EH (cell line): Measurements from ENCODE around the gene MLST8.

Experiments
- DNase-seq: peaks from one replicate; pipeline ENCODE4 v3.0.0-alpha.2; 2015; ENCODE audit warnings: low read depth

The MLST8 gene

GRCh38 chr16:2173916-2174315, 31.3 kb upstream of the MLST8 start:
- DNase-seq, result no peak

GRCh38 chr16:2174396-2175131, 30.7 kb upstream of the MLST8 start:
- no peak for DNase-seq

- no peak for DNase-seq
Observed at GRCh38 chr16:2175454-2175853, 29.8 kb upstream of the MLST8 start.

DNA sequence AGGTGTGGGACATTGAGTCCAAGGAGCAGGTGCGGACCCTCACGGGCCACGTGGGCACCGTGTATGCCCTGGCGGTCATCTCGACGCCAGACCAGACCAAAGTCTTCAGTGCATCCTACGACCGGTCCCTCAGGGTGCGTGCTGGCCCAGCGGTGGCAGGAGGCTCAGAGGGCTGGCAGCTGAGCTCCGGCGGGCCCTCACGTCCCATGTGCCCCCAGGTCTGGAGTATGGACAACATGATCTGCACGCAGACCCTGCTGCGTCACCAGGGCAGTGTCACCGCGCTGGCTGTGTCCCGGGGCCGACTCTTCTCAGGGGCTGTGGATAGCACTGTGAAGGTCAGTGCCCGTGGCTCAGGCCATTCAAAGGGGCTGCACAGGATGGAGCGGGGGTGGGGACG, 29.2 kb upstream of the MLST8 start:
- no peak for DNase-seq

DNA sequence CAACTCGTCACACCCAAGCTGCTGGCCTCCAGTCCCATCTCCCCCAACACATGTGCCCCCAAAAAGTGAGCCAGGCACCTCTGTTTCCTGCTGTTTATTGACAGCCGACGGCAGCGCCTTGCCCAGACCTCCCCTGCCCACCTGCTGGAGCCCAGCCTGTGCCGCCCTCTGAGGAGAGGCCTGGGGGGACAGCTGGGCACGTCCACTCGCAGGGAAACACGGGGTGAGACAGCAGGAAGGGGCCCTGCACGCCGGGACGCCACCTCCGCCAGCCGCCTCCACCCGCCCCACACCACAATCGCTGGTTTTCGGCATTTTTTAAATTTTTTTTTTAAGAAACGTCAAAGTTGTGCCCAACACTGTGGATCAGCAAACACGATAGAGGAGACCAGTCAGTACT, 28.2 kb upstream of the MLST8 start:
- DNase-seq, result no peak

DNA sequence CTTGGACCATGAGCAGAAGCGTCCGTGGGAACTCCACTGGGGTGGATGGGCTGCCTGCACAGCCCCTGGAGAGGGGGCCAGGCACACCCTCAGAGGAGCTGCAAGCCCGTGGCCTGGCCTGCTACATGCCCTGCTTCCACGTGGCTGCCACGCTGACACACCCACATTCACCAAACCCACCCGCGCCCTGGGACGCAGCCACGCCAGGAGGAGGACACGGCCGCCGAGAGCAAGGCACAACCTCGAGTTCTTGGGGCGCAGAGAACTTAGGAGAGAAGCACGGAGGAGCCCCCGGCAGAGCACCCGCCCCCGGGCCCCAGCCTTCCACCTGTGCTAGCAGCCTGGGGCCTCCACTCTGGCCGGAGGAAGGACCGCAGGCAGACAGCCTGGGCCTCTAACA, 27.7 kb upstream of the MLST8 start:
- no peak for DNase-seq

GRCh38 chr16:2178321-2179106, 26.7 kb upstream of the MLST8 start:
- DNase-seq, result no peak

- DNase-seq, result no peak
Observed at GRCh38 chr16:2179107-2179501, 26.1 kb upstream of the MLST8 start.

DNA sequence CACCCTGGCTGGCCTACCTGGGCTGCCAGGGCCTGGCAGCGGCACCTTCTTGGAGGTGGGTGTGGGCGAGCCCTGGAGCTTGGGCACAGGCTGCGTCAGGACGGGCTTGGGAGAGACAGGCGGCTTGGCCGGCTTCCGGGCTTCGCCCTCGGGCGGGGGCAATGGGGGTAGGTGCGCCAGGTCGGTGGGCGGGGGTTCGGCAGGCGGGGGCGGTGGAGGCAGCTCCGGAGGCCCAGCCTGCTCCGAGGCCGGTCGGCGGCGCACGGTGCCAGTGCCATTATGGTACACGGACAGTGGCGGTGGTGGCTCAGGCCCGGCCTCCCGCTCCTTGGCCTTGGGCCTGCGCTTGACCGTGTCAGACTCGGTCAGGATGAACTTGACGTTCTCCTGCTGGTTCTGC, 25.7 kb upstream of the MLST8 start:
- DNase-seq, result no peak

DNA sequence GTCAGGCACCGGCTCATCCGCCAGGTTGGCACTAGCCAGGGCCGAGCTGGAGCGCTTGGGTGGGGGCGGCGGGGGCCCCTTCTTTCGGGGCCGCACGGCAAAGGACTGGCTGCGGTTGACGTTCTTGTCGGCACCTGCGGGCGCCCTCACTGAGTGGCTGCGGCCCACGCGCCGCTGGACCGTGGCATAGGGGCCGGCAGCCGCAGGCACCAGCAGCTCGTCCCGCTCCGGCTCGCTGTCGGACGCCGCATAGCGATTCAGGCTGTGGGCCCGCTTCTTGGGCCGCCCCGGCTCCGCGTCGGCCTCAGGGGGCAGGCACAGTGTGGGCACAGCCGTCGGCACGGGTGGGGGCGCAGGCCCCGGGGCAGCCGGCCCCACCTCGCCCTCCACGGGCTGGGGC, 24.8 kb upstream of the MLST8 start:
- DNase-seq, result no peak

DNA sequence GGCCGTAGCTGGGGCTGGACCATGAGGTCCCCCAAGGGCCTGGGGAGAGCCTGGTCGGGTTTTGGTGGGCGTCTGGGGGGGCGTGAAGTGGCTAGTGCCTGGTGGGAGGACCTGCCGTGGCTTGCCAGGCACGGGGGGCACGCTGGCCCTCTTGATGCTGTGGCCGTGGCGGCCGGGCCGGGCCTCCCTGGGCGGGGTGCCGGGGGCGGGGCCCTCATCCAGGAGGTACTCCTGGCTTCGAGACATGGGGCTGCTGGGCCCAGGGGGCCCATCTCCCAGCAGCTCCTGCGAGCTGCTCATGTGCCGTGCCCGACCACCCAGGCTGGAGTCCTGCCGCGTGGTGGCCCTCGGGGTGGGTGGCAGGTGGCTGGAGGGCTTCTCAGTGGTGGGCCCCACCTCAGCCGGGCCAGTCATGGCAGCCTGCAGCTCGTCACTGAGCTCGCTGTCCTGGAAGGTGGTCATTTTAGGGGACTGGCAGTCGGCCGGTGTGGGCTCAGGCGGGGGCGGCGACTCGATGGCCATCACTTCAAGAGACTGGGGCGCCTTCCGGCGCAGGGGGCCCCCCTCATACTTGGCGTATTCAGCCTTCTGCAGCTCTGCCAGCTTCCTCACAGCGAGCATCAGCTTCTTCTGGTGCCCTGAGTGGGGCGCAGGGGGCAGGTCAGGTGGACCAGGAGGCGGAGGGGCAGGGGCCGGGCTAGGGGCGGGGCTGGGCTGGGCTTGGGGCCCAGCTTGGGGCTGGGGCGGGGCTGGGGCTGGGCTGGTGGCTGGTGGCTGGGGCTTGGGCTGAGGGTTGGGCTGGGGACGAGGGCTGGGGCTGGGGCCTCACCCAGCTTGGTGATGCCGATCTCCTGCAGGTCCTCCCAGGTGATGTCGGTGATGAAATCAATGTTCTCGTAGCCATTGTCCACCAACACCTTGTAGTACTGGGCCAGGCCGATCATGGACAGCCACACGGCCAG, 24.0 kb upstream of the MLST8 start:
- DNase-seq, result no peak

GRCh38 chr16:2181952-2182351, 23.3 kb upstream of the MLST8 start:
- no peak for DNase-seq

DNA sequence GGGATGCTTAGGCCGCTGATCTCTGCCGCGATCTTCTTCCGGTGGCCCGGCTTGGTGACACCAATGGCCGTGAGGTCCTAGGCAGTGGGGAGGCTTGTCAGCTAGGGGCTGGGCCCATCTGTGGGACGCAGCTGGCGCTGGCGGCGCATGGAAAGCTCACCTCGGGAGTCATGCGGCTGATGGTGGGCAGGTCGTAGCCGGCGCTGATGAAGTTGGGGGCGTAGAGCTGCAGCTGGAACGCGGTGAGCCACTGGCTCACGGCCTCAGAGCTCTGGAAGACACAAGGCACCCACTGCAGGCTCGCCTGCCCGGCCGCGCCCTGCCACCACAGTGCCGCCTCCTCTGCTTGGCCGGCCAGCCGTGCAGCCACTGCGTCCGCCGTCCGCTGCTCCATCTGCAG, 21.6 kb upstream of the MLST8 start:
- no peak for DNase-seq

GRCh38 chr16:2184346-2184745, 20.9 kb upstream of the MLST8 start:
- DNase-seq, result no peak

DNA sequence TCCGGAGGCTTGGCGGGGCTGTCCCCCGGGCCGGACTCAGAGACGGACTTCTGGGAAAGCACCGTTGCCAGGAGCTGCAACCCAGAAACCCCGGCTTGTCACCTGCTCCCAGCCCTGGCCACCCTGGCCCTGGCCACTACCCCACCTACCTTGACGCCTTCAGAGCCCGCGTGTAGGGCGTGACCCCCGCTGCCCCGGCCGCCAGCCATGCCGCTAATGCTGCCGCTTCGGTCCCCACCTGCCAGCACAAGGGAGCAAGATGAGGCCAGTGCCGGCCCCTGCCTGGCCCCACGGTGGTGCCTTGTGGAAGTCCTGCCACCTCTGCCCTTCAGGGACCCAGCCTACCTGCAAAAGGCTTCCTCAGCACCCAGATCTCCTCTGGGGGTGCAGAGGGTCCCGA, 20.3 kb upstream of the MLST8 start:
- DNase-seq, result no peak

DNA sequence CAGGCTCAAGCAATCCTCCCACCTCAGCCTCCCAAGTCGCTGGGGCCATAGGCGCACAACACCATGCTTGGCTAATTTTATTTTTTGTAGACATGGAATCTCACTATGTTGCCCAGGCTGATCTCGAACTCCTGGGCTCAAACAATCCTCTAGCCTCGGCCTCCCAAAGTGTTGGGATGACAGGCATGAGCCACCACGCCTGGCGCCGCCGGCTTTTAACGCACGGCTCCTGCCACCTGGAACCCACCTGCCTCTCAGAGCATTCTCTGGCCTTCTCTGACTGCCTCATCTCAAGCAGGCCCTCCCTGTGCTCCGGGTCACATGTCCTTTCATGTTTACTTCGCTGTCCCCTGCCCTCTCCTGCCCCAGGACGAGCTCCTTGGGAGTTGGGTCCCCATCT, 19.2 kb upstream of the MLST8 start:
- DNase-seq, result no peak

DNA sequence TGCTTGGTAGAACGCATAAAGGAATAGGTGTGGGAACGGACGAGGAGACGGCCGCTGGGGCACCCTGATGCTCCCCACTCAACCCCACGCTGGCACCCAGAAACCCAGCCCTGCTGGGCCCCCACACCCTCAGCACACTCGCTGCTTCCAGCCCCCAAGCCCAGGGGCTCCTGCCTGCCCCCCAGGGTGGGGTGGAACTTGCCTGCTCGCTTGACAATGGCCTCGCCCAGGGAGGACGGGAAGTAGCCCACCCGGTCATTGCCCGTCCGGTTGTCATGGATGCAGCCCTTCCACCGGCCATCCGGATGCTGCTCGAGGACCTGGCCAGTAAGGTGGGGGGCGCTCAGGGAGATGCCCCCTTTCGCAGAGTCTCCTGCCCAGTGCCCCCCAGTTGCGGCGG, 18.7 kb upstream of the MLST8 start:
- DNase-seq, result no peak

GRCh38 chr16:2187212-2187611, 18.0 kb upstream of the MLST8 start:
- no peak for DNase-seq

- DNase-seq, result no peak
Observed at GRCh38 chr16:2188395-2188794, 16.9 kb upstream of the MLST8 start.

- DNase-seq, result no peak
Observed at GRCh38 chr16:2189252-2189893, 15.9 kb upstream of the MLST8 start.

DNA sequence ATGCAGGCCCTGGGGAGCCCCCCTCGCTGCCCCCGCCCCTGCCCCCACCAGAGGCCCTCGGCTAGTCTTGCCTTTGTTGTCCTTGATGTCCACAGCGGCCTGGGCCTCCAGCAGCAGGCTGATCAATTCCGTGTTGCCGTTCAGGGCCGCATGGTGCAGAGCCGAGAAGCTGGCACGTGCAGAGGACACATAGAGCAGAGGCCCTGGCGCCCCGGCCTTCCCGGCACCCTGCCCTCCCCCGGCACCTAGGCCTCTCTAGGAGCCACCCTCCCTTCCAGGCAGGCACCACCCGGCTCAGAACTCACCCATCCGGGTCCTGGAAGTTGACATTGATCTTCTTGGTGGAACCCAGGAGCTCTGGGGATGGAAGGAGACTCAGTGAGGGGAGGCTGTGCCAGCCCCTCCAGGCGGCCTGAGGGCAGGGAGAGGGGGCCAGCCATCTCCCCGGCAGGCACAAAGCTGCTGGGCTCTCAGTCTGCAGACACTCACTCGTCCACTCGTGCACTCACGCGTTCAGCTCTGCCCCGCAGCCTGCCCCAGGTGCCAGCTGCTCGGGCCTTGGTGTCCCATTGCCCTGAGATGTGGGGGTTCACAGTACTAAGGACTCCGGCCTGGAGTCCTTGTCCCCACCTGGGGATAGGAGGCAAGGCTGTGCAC, 15.1 kb upstream of the MLST8 start:
- DNase-seq, result no peak
